CD8-positive, alpha-beta memory T cell (primary cell): Measurements from ENCODE around the gene LPP. TPM values are rescaled to one million over a fixed set of nuclear protein-coding genes. Genes with fewer than 3 reads are reported as not detected.

ENCODE experiments used
- CTCF ChIA-PET: fragments of 350-600 bp; sonication (Branson Sonifier 250); formaldehyde crosslinking; loops from one replicate; lab custom pipeline; 2021; ENCODE audit warnings: antibody characterized with exemption; lab: Charles Lee
- POLR2A ChIA-PET: fragments of 350-600 bp; sonication (Branson Sonifier 250); formaldehyde crosslinking; loops from one replicate; lab custom pipeline; 2021; ENCODE audit warnings: antibody characterized with exemption; lab: Charles Lee
- DNase-seq, 5 donors: peaks; one replicate each; pipeline versions ENCODE4 v3.0.0 to v3.0.0-alpha.2; 2020 to 2022; ENCODE audit warnings: mixed read lengths in 1 of 5
- H3K27ac ChIP-seq: one replicate; pipeline ENCODE4 v1.7.0; 2013; ENCODE audit warnings: low read depth, mild to moderate bottlenecking, low read length, moderate library complexity
- H3K27me3 ChIP-seq: 2 replicates; pipeline ENCODE4 v1.7.0; 2013; ENCODE audit warnings: low read length, mild to moderate bottlenecking; ENCODE audit not compliant: insufficient read depth, poor library complexity, severe bottlenecking
- H3K36me3 ChIP-seq: 2 replicates; pipeline ENCODE4 v1.7.0; 2013; ENCODE audit warnings: mild to moderate bottlenecking, low read length, moderate library complexity; ENCODE audit not compliant: insufficient read depth
- H3K4me1 ChIP-seq: 2 replicates; pipeline ENCODE4 v1.7.0; 2013; ENCODE audit warnings: mild to moderate bottlenecking, low read length, moderate library complexity; ENCODE audit not compliant: insufficient read depth
- H3K4me3 ChIP-seq: 2 replicates; pipeline ENCODE4 v1.7.0; 2013; ENCODE audit warnings: mild to moderate bottlenecking, low read length
- H3K9me3 ChIP-seq: 2 replicates; pipeline ENCODE4 v1.7.0; 2013; ENCODE audit warnings: mild to moderate bottlenecking, low read length
- H3K27ac Mint-ChIP-seq, 8 donors: one replicate each; pipeline ENCODE4 v1.8.0; 2020 to 2021; ENCODE audit warnings: mixed read lengths in 8 of 8, mild to moderate bottlenecking in 6 of 8, inconsistent platforms in 3 of 8, moderate library complexity in 3 of 8
- H3K27me3 Mint-ChIP-seq, 2 donors: one replicate each; pipeline ENCODE4 v1.8.0; 2020 to 2021; ENCODE audit warnings: mixed read lengths in 2 of 2, mild to moderate bottlenecking in 1 of 2, moderate library complexity in 1 of 2
- H3K36me3 Mint-ChIP-seq, 3 donors: one replicate each; pipeline ENCODE4 v1.8.0; 2020 to 2021; ENCODE audit warnings: mixed read lengths in 3 of 3, inconsistent platforms in 1 of 3, mild to moderate bottlenecking in 1 of 3
- H3K4me1 Mint-ChIP-seq, 3 donors: one replicate each; pipeline ENCODE4 v1.8.0; 2020 to 2021; ENCODE audit warnings: mixed read lengths in 3 of 3, inconsistent platforms in 1 of 3, mild to moderate bottlenecking in 1 of 3
- H3K4me3 Mint-ChIP-seq, 7 donors: one replicate each; pipeline ENCODE4 v1.8.0; 2020 to 2021; ENCODE audit warnings: mixed read lengths in 7 of 7, mild to moderate bottlenecking in 6 of 7, moderate library complexity in 4 of 7, inconsistent platforms in 2 of 7
- H3K9me3 Mint-ChIP-seq, 5 donors: one replicate each; pipeline ENCODE4 v1.8.0; 2020 to 2022; ENCODE audit warnings: mixed read lengths in 5 of 5, mild to moderate bottlenecking in 3 of 5, moderate library complexity in 2 of 5, inconsistent platforms in 1 of 5
- polyA plus RNA-seq: library from polyadenylated mRNA; unstranded; fragments of 300-500 nt; fragmentation: Illumina TruSeq; gene quantifications from one replicate; pipeline ENCODE4 v1.2.3, GENCODE V29; 2021
- total RNA-seq, 2 experiments: library from RNA; stranded (reverse); gene quantifications; one replicate each; pipeline ENCODE4 v1.2.3, GENCODE V29; 2021

Gene LPP
- total and polyA plus RNA-seq, 3 experiments from 2014 or later: 13.4 to 23.5 (median 18.0) TPM

DNA sequence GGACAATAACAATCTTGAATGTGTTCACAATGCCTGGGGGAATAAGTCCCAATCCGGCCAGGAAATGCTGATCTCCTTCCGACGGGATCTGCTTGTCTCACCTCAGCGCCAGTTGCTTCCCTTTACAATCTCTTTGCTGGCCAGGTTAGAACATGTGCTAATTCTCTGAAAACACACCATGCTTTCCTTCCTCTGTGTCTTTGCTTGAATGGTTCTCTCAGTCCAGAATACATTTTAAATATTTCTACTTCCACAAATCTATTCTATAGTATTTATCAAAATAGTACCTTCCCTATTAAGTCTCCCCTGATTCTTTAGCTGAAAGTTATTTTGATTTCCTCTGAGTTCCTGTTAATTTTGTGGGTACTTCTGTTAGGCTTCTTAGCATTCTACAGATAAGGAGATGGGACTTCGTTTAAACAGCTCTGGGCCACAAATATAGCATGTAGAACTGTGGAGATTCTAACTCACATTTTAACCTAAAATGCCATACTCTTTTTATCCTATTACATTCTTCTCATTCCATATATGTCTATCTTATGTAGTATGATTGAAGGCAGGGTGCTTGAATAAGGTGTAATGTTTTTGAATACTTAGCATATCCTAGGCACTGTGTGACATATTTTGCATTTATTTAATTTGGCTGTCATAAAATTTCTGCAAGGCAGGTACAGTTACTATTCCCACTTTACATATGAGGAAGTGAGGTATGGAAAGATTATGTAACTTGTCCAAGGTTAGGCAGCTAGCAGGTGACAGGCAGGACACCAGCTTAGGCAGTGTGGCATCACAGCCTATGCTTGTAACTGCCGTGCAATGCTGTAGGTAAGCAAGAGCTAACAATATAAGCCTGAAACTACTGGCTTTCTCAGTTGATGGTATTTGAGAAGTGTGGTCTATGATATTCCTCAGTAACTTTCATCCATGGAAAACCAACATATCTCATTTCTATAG, 299.8 kb downstream of the LPP start:
- Histone ChIP-seq H3K36me3 (no peaks in the 10 kb centered on the region), H3K4me3 (no peak overlapping the region), H3K9me3 (no peaks in the 10 kb centered on the region), H3K27me3 (no peaks in the 10 kb centered on the region), H3K27ac (no peak overlapping the region), H3K4me1 (no peaks in the 10 kb centered on the region)
- Mint-ChIP-seq H3K9me3 (no peaks in the 10 kb centered on the region), H3K4me3 (no peak overlapping the region), H3K36me3 (peaks cover 0 to 15% (median 10%) of the 10 kb centered on the region in 3 donors), H3K4me1 (peaks cover 0 to 19% (median 1%) of the 10 kb centered on the region in 3 donors), H3K27me3 (no peaks in the 10 kb centered on the region), H3K27ac (peak overlapping the region in 1 of 8 donors; percentile 11)
- ChIA-PET POLR2A (no interaction called here), CTCF (no interaction called here)
- DNase-seq: no peak

DNA sequence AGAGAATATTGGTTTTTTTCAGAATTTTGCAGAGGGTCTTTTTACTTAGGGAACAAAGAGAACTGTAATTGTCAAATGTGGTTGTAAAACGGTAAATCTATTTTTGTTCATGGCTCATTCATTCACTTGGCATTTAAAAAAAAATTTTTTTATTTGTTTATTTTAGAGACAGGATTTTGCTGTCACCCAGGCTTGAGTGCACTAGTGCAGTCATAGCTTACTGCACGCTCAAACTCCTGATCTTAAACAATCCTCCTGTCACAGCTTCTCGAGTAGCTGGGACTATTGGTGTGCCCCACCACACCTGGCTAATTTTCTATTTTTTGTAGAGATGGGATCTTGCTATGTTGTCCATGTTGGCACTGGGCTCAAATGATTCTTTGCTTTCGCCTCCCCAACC, 301.8 kb downstream of the LPP start:
- H3K36me3 ChIP-seq: no peaks in the 10 kb centered on the region
- no peaks in the 10 kb centered on the region for H3K27me3 ChIP-seq
- DNase-seq: no peak
- Mint-ChIP-seq H3K36me3 (peaks cover 0 to 15% (median 13%) of the 10 kb centered on the region in 3 donors), H3K4me3 (no peak overlapping the region), H3K4me1 (peaks cover 0 to 19% (median 1%) of the 10 kb centered on the region in 3 donors), H3K9me3 (no peaks in the 10 kb centered on the region), H3K27me3 (no peaks in the 10 kb centered on the region), H3K27ac (peak overlapping the region in 1 of 8 donors; percentile 32)
- ChIA-PET POLR2A (no interaction called here), CTCF (no interaction called here)
- no peak overlapping the region for H3K27ac ChIP-seq
- no peaks in the 10 kb centered on the region for H3K9me3 ChIP-seq
- no peak overlapping the region for H3K4me3 ChIP-seq
- H3K4me1 ChIP-seq: no peaks in the 10 kb centered on the region

DNA sequence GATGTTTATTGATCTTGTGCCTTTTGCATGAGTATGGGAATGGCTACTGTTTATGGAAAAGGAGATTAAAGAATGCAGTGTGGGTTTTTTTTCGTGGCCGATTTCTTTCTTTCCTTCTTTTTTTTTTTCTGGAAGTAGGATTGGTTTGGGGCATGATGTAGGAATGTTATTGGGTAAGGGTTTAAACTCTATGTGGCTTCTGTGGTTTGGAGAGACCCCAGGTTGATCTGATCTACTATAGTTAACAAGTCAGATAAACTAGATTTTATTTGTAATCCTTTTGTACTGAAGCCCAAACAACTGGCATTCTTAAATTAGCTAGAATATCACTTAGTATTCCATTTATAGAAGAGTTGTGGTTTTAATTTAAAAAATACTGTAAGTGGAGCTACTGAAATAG, 304.8 kb downstream of the LPP start:
- H3K27me3 ChIP-seq: no peaks in the 10 kb centered on the region
- H3K9me3 ChIP-seq: no peaks in the 10 kb centered on the region
- Mint-ChIP-seq H3K36me3 (peaks cover 0 to 20% (median 10%) of the 10 kb centered on the region in 3 donors), H3K4me1 (peaks cover 0 to 1% (median 0%) of the 10 kb centered on the region in 3 donors), H3K4me3 (no peak overlapping the region), H3K9me3 (no peaks in the 10 kb centered on the region), H3K27ac (no peak overlapping the region), H3K27me3 (no peaks in the 10 kb centered on the region)
- POLR2A ChIA-PET: no interaction called here
- H3K27ac ChIP-seq: no peak overlapping the region
- no peak for DNase-seq
- no peak overlapping the region for H3K4me3 ChIP-seq
- H3K4me1 ChIP-seq: no peaks in the 10 kb centered on the region
- CTCF ChIA-PET: no interaction called here
- H3K36me3 ChIP-seq: no peaks in the 10 kb centered on the region

DNA sequence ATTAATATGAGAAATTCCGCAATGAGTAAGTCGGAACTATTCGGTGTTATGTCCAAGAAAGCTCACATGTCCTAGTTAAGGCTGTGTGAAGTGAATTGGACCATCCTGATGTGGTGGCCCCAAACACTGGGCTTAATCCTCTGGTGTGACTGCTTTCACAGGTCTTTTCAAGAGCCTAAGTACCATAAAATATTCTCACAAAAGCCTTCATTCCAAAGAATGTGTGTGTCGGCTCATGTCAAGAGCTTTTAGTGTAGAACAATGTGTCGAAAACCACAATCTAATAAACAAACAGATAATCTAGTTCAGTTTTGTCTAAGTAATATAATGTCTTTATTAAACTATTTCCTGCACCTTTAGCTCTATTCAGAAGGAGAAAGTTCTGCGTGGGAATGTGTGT, 311.4 kb downstream of the LPP start:
- H3K4me3 ChIP-seq: no peak overlapping the region
- no peaks in the 10 kb centered on the region for H3K36me3 ChIP-seq
- no peak overlapping the region for H3K4me3 Mint-ChIP-seq
- H3K27me3 ChIP-seq: no peaks in the 10 kb centered on the region
- POLR2A ChIA-PET: no interaction called here
- H3K36me3 Mint-ChIP-seq: peaks cover 7 to 8% (median 8%) of the 10 kb centered on the region in 3 donors
- CTCF ChIA-PET: interaction anchor here (1.5 kb wide), 1 partner anchor 725 kb away, joined by 4 read pairs; no protein-coding TSS in a partner anchor
- H3K27ac ChIP-seq: no peak overlapping the region
- no peaks in the 10 kb centered on the region for H3K4me1 ChIP-seq
- H3K9me3 ChIP-seq: no peaks in the 10 kb centered on the region
- no peak for DNase-seq
- no peaks in the 10 kb centered on the region for H3K4me1 Mint-ChIP-seq
- peaks cover 0 to 1% of the 10 kb centered on the region in 2 donors for H3K27me3 Mint-ChIP-seq
- H3K27ac Mint-ChIP-seq: no peak overlapping the region
- H3K9me3 Mint-ChIP-seq: no peaks in the 10 kb centered on the region

DNA sequence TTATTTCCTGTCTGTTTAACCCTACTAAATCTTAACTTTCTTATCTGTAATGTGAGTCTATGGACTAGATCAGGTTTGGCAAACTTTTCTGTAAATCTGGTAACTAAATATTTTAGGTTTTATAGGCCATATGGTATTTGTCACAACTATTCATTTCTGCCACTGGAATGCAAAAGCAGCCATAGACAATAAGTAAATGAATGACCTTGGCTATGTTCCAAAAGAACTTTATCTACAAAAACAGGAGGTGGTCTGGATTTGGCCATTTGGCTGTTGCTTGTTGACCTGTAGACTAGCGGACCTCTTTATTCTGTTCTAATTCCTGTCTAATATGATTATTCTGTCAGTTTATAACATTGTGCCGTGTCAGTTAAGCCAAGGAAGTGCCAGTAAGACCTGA, 314.2 kb downstream of the LPP start:
- no peak overlapping the region for H3K27ac Mint-ChIP-seq
- Histone ChIP-seq H3K4me3 (no peak overlapping the region), H3K27ac (no peak overlapping the region), H3K36me3 (no peaks in the 10 kb centered on the region), H3K27me3 (no peaks in the 10 kb centered on the region), H3K9me3 (no peaks in the 10 kb centered on the region), H3K4me1 (no peaks in the 10 kb centered on the region)
- ChIA-PET CTCF (no interaction called here), POLR2A (no interaction called here)
- peaks cover 0 to 1% of the 10 kb centered on the region in 2 donors for H3K27me3 Mint-ChIP-seq
- no peak overlapping the region for H3K4me3 Mint-ChIP-seq
- peaks cover 0 to 6% (median 0%) of the 10 kb centered on the region in 3 donors for H3K4me1 Mint-ChIP-seq
- no peak for DNase-seq
- peaks cover 7 to 9% (median 9%) of the 10 kb centered on the region in 3 donors for H3K36me3 Mint-ChIP-seq
- H3K9me3 Mint-ChIP-seq: no peaks in the 10 kb centered on the region

DNA sequence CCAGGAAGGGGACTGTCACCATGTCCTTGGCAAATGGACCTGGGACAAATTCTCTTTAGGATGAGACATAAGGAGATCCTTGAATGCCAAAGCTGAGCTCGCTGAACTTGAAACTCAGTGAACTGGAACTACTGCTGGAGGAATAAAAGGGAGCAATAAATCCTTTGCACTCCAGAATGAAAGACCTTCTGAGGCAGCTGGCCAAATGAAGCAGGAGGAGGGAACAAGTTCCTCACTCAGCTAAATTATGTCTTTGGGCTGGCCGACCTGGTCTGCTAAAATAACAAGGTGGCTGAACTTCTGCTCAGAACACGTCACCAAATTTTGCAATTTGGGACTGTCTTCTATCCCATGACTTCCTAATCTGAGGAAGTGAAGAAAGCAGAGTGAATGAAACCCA, 314.7 kb downstream of the LPP start:
- no peaks in the 10 kb centered on the region for H3K4me1 ChIP-seq
- POLR2A ChIA-PET: no interaction called here
- no peak overlapping the region for H3K27ac ChIP-seq
- H3K4me3 ChIP-seq: no peak overlapping the region
- DNase-seq: no peak
- no peaks in the 10 kb centered on the region for H3K9me3 ChIP-seq
- CTCF ChIA-PET: interaction anchor here (1.0 kb wide), 1 partner anchor 728 kb away, joined by 4 read pairs; no protein-coding TSS in a partner anchor
- Mint-ChIP-seq H3K36me3 (peaks cover 7 to 13% (median 8%) of the 10 kb centered on the region in 3 donors), H3K27me3 (peaks cover 0 to 1% of the 10 kb centered on the region in 2 donors), H3K4me1 (peaks cover 0 to 6% (median 0%) of the 10 kb centered on the region in 3 donors), H3K27ac (no peak overlapping the region), H3K4me3 (no peak overlapping the region), H3K9me3 (no peaks in the 10 kb centered on the region)
- no peaks in the 10 kb centered on the region for H3K27me3 ChIP-seq
- H3K36me3 ChIP-seq: no peaks in the 10 kb centered on the region

DNA sequence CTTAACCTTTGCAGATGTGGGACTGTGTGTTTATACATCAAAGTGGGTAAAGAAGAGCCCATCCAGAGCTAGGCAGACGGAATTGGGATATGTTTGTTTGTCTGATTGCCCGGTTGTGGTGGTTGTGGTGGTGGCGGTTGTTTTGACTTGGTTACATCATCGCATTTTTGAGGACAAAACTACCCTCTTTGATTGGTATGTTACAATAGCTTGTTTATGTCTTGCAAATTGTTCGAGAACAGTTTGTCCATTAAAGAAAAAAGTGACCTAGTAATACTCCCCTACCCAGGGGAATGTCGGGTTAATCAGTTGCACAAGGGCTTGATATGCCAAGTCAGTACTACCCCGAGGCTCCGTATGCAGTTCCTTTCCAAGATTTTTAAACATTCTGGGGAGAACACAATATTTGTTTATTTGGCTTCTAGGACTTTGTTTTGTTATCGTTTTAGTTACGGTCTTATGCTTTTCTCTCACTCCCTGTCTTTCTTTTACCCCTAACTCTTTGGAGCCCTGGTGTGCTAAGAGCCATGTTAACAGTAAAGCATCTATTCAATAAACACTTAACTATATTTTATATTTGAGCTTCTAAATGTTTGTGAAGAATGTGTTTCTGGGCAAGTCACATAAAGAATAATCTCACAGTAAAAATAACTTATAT, 315.4 kb downstream of the LPP start:
- Histone ChIP-seq H3K27ac (no peak overlapping the region), H3K9me3 (no peaks in the 10 kb centered on the region), H3K36me3 (no peaks in the 10 kb centered on the region), H3K27me3 (no peaks in the 10 kb centered on the region), H3K4me3 (no peak overlapping the region), H3K4me1 (no peaks in the 10 kb centered on the region)
- DNase-seq: no peak
- Mint-ChIP-seq H3K9me3 (no peaks in the 10 kb centered on the region), H3K4me3 (no peak overlapping the region), H3K27ac (no peak overlapping the region), H3K27me3 (peaks cover 0 to 1% of the 10 kb centered on the region in 2 donors), H3K4me1 (peaks cover 0 to 6% (median 0%) of the 10 kb centered on the region in 3 donors), H3K36me3 (peaks cover 7 to 15% (median 8%) of the 10 kb centered on the region in 3 donors)
- POLR2A ChIA-PET: no interaction called here
- CTCF ChIA-PET: interaction anchor here (1.0 kb wide), 1 partner anchor 729 kb away, joined by 4 read pairs; no protein-coding TSS in a partner anchor
